HG03159 (cell line): ENCODE data around the gene IL17B.

Source experiments
- ATAC-seq: cut with Tn5 transposase; IDR thresholded peaks from one replicate; pipeline ENCODE4 v1.9.1; 2021; ENCODE audit warnings: mild to moderate bottlenecking, moderate library complexity; ENCODE audit not compliant: unreplicated experiment

IL17B gene

GRCh38 chr5:149379177-149379761 is at the start of gene IL17B:
Gene IL17B (minus strand): TSS chr5:149379292. CDS start chr5:149379225, 67 bp downstream.
- ATAC-seq: no peak

GRCh38 chr5:149428032-149428431 is 48.9 kb upstream of the IL17B start:
- ATAC-seq: no peak

- no peak for ATAC-seq
These were observed 48.3 kb upstream of the IL17B start for GRCh38 chr5:149427374-149427773.

GRCh38 chr5:149426931-149427330 is 47.8 kb upstream of the IL17B start:
- ATAC-seq: no peak

- no peak for ATAC-seq
These were observed 46.6 kb upstream of the IL17B start for GRCh38 chr5:149425729-149426128.

- ATAC-seq: no peak
These were observed 45.6 kb upstream of the IL17B start for GRCh38 chr5:149424371-149425315.

- no peak for ATAC-seq
These were observed 44.7 kb upstream of the IL17B start for GRCh38 chr5:149423794-149424268.

GRCh38 chr5:149423049-149423793 is 44.1 kb upstream of the IL17B start:
- ATAC-seq: no peak

- no peak for ATAC-seq
These were observed 43.4 kb upstream of the IL17B start for GRCh38 chr5:149422366-149423048.

GRCh38 chr5:149421834-149422233 is 42.7 kb upstream of the IL17B start:
- no peak for ATAC-seq

GRCh38 chr5:149421372-149421685 is 42.2 kb upstream of the IL17B start:
- ATAC-seq: no peak

GRCh38 chr5:149420545-149421371 is 41.7 kb upstream of the IL17B start:
- no peak for ATAC-seq

GRCh38 chr5:149419859-149420544 is 40.9 kb upstream of the IL17B start:
- no peak for ATAC-seq

- no peak for ATAC-seq
These were observed 40.4 kb upstream of the IL17B start for GRCh38 chr5:149419532-149419858.

GRCh38 chr5:149418910-149419531 is 39.9 kb upstream of the IL17B start:
- no peak for ATAC-seq

GRCh38 chr5:149417711-149418368 is 38.7 kb upstream of the IL17B start:
- no peak for ATAC-seq

- no peak for ATAC-seq
These were observed 38.1 kb upstream of the IL17B start for GRCh38 chr5:149416987-149417710.
